BE2C (cell line): ENCODE data around the gene NTRK2.

Source experiments
- DNase-seq: peaks from one replicate; pipeline ENCODE4 v3.0.0-alpha.2; 2020
- H3K27me3 ChIP-seq: fragments of 250-450 bp; sonication (Bioruptor Pico); 2 replicates; pipeline ENCODE4 v1.5.1; 2020; ENCODE audit warnings: mild to moderate bottlenecking
- H3K36me3 ChIP-seq: fragments of 250-450 bp; sonication (Bioruptor Pico); 2 replicates; pipeline ENCODE4 v1.5.1; 2020; ENCODE audit warnings: mild to moderate bottlenecking
- H3K4me1 ChIP-seq: fragments of 250-450 bp; sonication (Bioruptor Pico); 2 replicates; pipeline ENCODE4 v1.5.1; 2020
- H3K4me3 ChIP-seq: 2 replicates; pipeline ENCODE4 v1.5.1; 2011; ENCODE audit warnings: low read depth, low read length
- H3K9me3 ChIP-seq: fragments of 250-450 bp; sonication (Bioruptor Pico); 2 replicates; pipeline ENCODE4 v1.5.1; 2020
- CTCF ChIP-seq: IDR thresholded peaks from 2 replicates; pipeline ENCODE4 v1.5.1; 2012; ENCODE audit warnings: mild to moderate bottlenecking, low read depth, low read length

NTRK2 gene

GRCh38 chr9:84860249-84861115 is 191.0 kb downstream of the NTRK2 start:
- Histone ChIP-seq H3K27me3 (no peaks in the 10 kb centered on the region), H3K4me1 (no peaks in the 10 kb centered on the region), H3K9me3 (no peaks in the 10 kb centered on the region), H3K4me3 (no peak overlapping the region), H3K36me3 (no peaks in the 10 kb centered on the region)
- no peak for TF ChIP-seq CTCF
- DNase-seq = no peak

GRCh38 chr9:84861455-84861854 is 191.9 kb downstream of the NTRK2 start:
- Histone ChIP-seq H3K36me3 (no peaks in the 10 kb centered on the region), H3K27me3 (no peaks in the 10 kb centered on the region), H3K4me1 (no peaks in the 10 kb centered on the region), H3K9me3 (no peaks in the 10 kb centered on the region), H3K4me3 (no peak overlapping the region)
- DNase-seq = no peak
- no peak for TF ChIP-seq CTCF

- Histone ChIP-seq H3K27me3 (no peaks in the 10 kb centered on the region), H3K9me3 (no peaks in the 10 kb centered on the region), H3K36me3 (no peaks in the 10 kb centered on the region), H3K4me1 (no peaks in the 10 kb centered on the region), H3K4me3 (no peak overlapping the region)
- no peak for TF ChIP-seq CTCF
- no peak for DNase-seq
Measured at GRCh38 chr9:84862308-84862707, 192.8 kb downstream of the NTRK2 start.

- DNase-seq = no peak
- no peak for TF ChIP-seq CTCF
- H3K9me3 ChIP-seq = no peaks in the 10 kb centered on the region
Measured at GRCh38 chr9:84862810-84863287, 193.3 kb downstream of the NTRK2 start.

GRCh38 chr9:84863372-84863771 is 193.8 kb downstream of the NTRK2 start:
- Histone ChIP-seq H3K36me3 (no peaks in the 10 kb centered on the region), H3K9me3 (no peaks in the 10 kb centered on the region), H3K4me1 (no peaks in the 10 kb centered on the region), H3K27me3 (no peaks in the 10 kb centered on the region), H3K4me3 (no peak overlapping the region)
- DNase-seq = no peak
- TF ChIP-seq CTCF = no peak

More at GRCh38 chr9:84862810-84863287, 193.3 kb downstream of the NTRK2 start:
- Histone ChIP-seq H3K36me3 (no peaks in the 10 kb centered on the region), H3K4me1 (no peaks in the 10 kb centered on the region), H3K27me3 (no peaks in the 10 kb centered on the region), H3K4me3 (no peak overlapping the region)
